HG02970 (cell line): ENCODE data around the gene CD160.
"Not testable (repeated sequence)": the region's sequence is repeated elsewhere in the genome, so short reads cannot be mapped to it uniquely, and the experiment has no call there.

Source experiments
- ATAC-seq: cut with Tn5 transposase; IDR thresholded peaks from one replicate; pipeline ENCODE4 v1.9.1; 2021; ENCODE audit warnings: mild to moderate bottlenecking, moderate library complexity, moderate number of reproducible peaks; ENCODE audit not compliant: unreplicated experiment, low FRiP score

Gene CD160

GRCh38 chr1:145719230-145720079, at the start of gene CD160:
TSS of gene CD160 (plus strand) at chr1:145719499. CDS start at chr1:145728328, 8,829 bp downstream.
- no peak for ATAC-seq

- not testable (repeated sequence) for ATAC-seq
Measured at GRCh38 chr1:145670995-145671745, 48.1 kb upstream of the CD160 start.

GRCh38 chr1:145673217-145673616, 46.1 kb upstream of the CD160 start:
- not testable (repeated sequence) for ATAC-seq

GRCh38 chr1:145684858-145685257, 34.4 kb upstream of the CD160 start:
- ATAC-seq: not testable (repeated sequence)

GRCh38 chr1:145686078-145686477, 33.2 kb upstream of the CD160 start:
- ATAC-seq: not testable (repeated sequence)

- no peak for ATAC-seq
Measured at GRCh38 chr1:145688328-145688727, 31.0 kb upstream of the CD160 start.

GRCh38 chr1:145688924-145689323, 30.4 kb upstream of the CD160 start:
- ATAC-seq: no peak

- no peak for ATAC-seq
Measured at GRCh38 chr1:145689922-145690321, 29.4 kb upstream of the CD160 start.

GRCh38 chr1:145690587-145691558, 28.4 kb upstream of the CD160 start:
- ATAC-seq: no peak

GRCh38 chr1:145692785-145693443, 26.4 kb upstream of the CD160 start:
- no peak for ATAC-seq

GRCh38 chr1:145695821-145696629, 23.3 kb upstream of the CD160 start:
- ATAC-seq: no peak

- ATAC-seq: no peak
Measured at GRCh38 chr1:145696630-145696960, 22.7 kb upstream of the CD160 start.

GRCh38 chr1:145701306-145701862, 17.9 kb upstream of the CD160 start:
- ATAC-seq: no peak

GRCh38 chr1:145702052-145702451, 17.2 kb upstream of the CD160 start:
- ATAC-seq: no peak

GRCh38 chr1:145702826-145703225, 16.5 kb upstream of the CD160 start:
- no peak for ATAC-seq

- no peak for ATAC-seq
Measured at GRCh38 chr1:145705622-145706021, 13.7 kb upstream of the CD160 start.

GRCh38 chr1:145706086-145706664, 13.1 kb upstream of the CD160 start:
- no peak for ATAC-seq

GRCh38 chr1:145707183-145707867, 12.0 kb upstream of the CD160 start, which contains the start of gene PDZK1:
TSS of gene PDZK1 (minus strand) at chr1:145707368. CDS start at chr1:145688021, 19,347 bp downstream.
- no peak for ATAC-seq
